Colonic mucosa (tissue), 4 donors: Measurements from ENCODE around the gene TPM2. TPM values are rescaled to one million over a fixed set of nuclear protein-coding genes. Genes with fewer than 3 reads are reported as not detected.

Source experiments
- DNase-seq: peaks from one replicate; pipeline ENCODE4 v3.0.0-alpha.2; 2020
- H3K27ac ChIP-seq: fragments of 200-600 bp; one replicate; pipeline ENCODE4 v1.8.0; 2021
- H3K27me3 ChIP-seq: fragments of 200-600 bp; one replicate; pipeline ENCODE4 v1.8.0; 2021
- H3K36me3 ChIP-seq: fragments of 200-600 bp; one replicate; pipeline ENCODE4 v1.8.0; 2021
- H3K4me1 ChIP-seq: fragments of 200-600 bp; one replicate; pipeline ENCODE4 v1.8.0; 2021; ENCODE audit warnings: mild to moderate bottlenecking
- H3K4me3 ChIP-seq: fragments of 200-600 bp; one replicate; pipeline ENCODE4 v1.8.0; 2021
- H3K9ac ChIP-seq, 2 donors: one replicate each; pipeline ENCODE4 v1.7.0; 2013; ENCODE audit warnings: control low read depth in 2 of 2, low read depth in 2 of 2, low read length in 2 of 2
- H3K9me3 ChIP-seq: fragments of 200-600 bp; one replicate; pipeline ENCODE4 v1.8.0; 2021
- CTCF ChIP-seq: fragments of 200-600 bp; IDR thresholded peaks from one replicate; pipeline ENCODE4 v1.8.0; 2022; ENCODE audit warnings: antibody characterized with exemption, mild to moderate bottlenecking
- intact Hi-C: fragments of 100-400 bp; cut with DNase I; formaldehyde crosslinking; loops from one replicate; pipeline ENCODE4 v1.14.1; 2022
- total RNA-seq, 2 donors: library from RNA; stranded (reverse); fragmentation: NEBNext Ultra II Directional in 1 of 2; extraction: Animal tissue kit (Norgen Biotek cat#: 25700) in 1 of 2; gene quantifications; one replicate each; pipeline ENCODE4 v1.2.1, GENCODE V29; 2021
- donor health status: healthy.
- donor health status: DM: no; HTN: no; CAD: no.
- donor health status: DM: no; HTN: no; CAD: no.

The TPM2 gene
- total RNA-seq, 2 donors from 2014 or later: 29.8 to 321 TPM

GRCh38 chr9:35729700-35730485 lies 40.2 kb upstream of the TPM2 start:
- Histone ChIP-seq H3K36me3 (peaks cover 1% of the 10 kb centered on the region), H3K9ac (peak overlapping the region in 1 of 2 donors; percentile 95), H3K9me3 (no peaks in the 10 kb centered on the region), H3K4me3 (peak overlapping the region; percentile 82), H3K4me1 (peaks cover 19% of the 10 kb centered on the region), H3K27ac (peak overlapping the region; percentile 97), H3K27me3 (no peaks in the 10 kb centered on the region)
- intact Hi-C loops: loop anchor here (5.0 kb wide), 1 partner anchor 68 kb away; no protein-coding TSS in a partner anchor
- peak; percentile 55 for DNase-seq
- peak; percentile 50 for TF ChIP-seq CTCF

- H3K36me3 ChIP-seq: peaks cover 9% of the 10 kb centered on the region
- H3K27ac ChIP-seq: peak overlapping the region; percentile 97
- peak overlapping the region; percentile 27 to 95 for H3K9ac ChIP-seq
- TF ChIP-seq CTCF: no peak
- intact Hi-C loops: no loop called here
- no peaks in the 10 kb centered on the region for H3K27me3 ChIP-seq
- peaks cover 14% of the 10 kb centered on the region for H3K4me1 ChIP-seq
- H3K9me3 ChIP-seq: no peaks in the 10 kb centered on the region
- peak overlapping the region; percentile 9 for H3K4me3 ChIP-seq
- DNase-seq: no peak
These were observed 39.4 kb upstream of the TPM2 start for GRCh38 chr9:35729101-35729500.

GRCh38 chr9:35728041-35728971 lies 38.6 kb upstream of the TPM2 start:
- H3K27me3 ChIP-seq: no peaks in the 10 kb centered on the region
- H3K27ac ChIP-seq: peak overlapping the region; percentile 97
- H3K9me3 ChIP-seq: no peaks in the 10 kb centered on the region
- intact Hi-C loops: no loop called here
- peak overlapping the region in 1 of 2 donors; percentile 73 for H3K9ac ChIP-seq
- H3K36me3 ChIP-seq: peaks cover 14% of the 10 kb centered on the region
- H3K4me3 ChIP-seq: peak overlapping the region; percentile 4
- TF ChIP-seq CTCF: no peak
- DNase-seq: peak; percentile 65
- peaks cover 8% of the 10 kb centered on the region for H3K4me1 ChIP-seq

GRCh38 chr9:35727676-35728040 lies 37.9 kb upstream of the TPM2 start:
- H3K36me3 ChIP-seq: peaks cover 14% of the 10 kb centered on the region
- no peak for TF ChIP-seq CTCF
- no peak overlapping the region for H3K4me3 ChIP-seq
- DNase-seq: no peak
- intact Hi-C loops: no loop called here
- H3K9ac ChIP-seq: peak overlapping the region in 1 of 2 donors; percentile 73
- H3K4me1 ChIP-seq: peaks cover 8% of the 10 kb centered on the region
- peak overlapping the region; percentile 97 for H3K27ac ChIP-seq
- H3K9me3 ChIP-seq: no peaks in the 10 kb centered on the region
- no peaks in the 10 kb centered on the region for H3K27me3 ChIP-seq

- H3K4me1 ChIP-seq: peaks cover 8% of the 10 kb centered on the region
- H3K27me3 ChIP-seq: no peaks in the 10 kb centered on the region
- peak overlapping the region; percentile 97 for H3K27ac ChIP-seq
- no peaks in the 10 kb centered on the region for H3K9me3 ChIP-seq
- peaks cover 21% of the 10 kb centered on the region for H3K36me3 ChIP-seq
- no peak for DNase-seq
- no peak for TF ChIP-seq CTCF
- no peak overlapping the region for H3K4me3 ChIP-seq
- intact Hi-C loops: no loop called here
- peak overlapping the region in 1 of 2 donors; percentile 73 for H3K9ac ChIP-seq
These were observed 37.2 kb upstream of the TPM2 start for GRCh38 chr9:35726931-35727330.
